H1 (cell line): ENCODE results near the gene ELOVL6. TPM values are rescaled to one million over a fixed set of nuclear protein-coding genes. Genes with fewer than 3 reads are reported as not detected.

Source experiments
- ATF2 ChIP-seq: IDR thresholded peaks from 2 replicates; pipeline ENCODE4 v1.6.1; 2012; ENCODE audit warnings: low read length, inconsistent platforms
- EZH2 ChIP-seq: fragments of 200-600 bp; sonication (generic); IDR thresholded peaks from 2 replicates; pipeline ENCODE4 v1.7.1; 2012; ENCODE audit warnings: low read depth, mild to moderate bottlenecking, moderate library complexity, low read length, inconsistent platforms; ENCODE audit not compliant: severe bottlenecking
- PHF8 ChIP-seq: fragments of 200-600 bp; sonication (generic); conservative IDR thresholded peaks from 2 replicates; pipeline ENCODE4 v1.7.1; 2012; ENCODE audit warnings: low read depth, mild to moderate bottlenecking, inconsistent platforms, low read length, moderate library complexity
- RXRA ChIP-seq: IDR thresholded peaks from 2 replicates; pipeline ENCODE4 v1.6.1; 2011; ENCODE audit warnings: low read depth, mild to moderate bottlenecking, low read length, moderate library complexity; ENCODE audit not compliant: insufficient read depth
- SP1 ChIP-seq: IDR thresholded peaks from 2 replicates; pipeline ENCODE4 v1.6.1; 2011; ENCODE audit warnings: low read depth, low read length
- polyA plus RNA-seq, 7 experiments: library from polyadenylated mRNA; depleted of rRNA in 3 of 7; stranded (reverse) in 5 of 7; unstranded in 2 of 7; fragments of >200 nt in 5 of 7; fragments of 200-250 nt in 2 of 7; gene quantifications; 1 replicate in 5 of 7; 2 replicates in 1 of 7; 4 replicates in 1 of 7; pipeline versions ENCODE4 v1.2.1 to v1.2.3, GENCODE V29; 2011 to 2013; ENCODE audit warnings: missing spikeins in 2 of 7, mixed read lengths in 2 of 7
- total RNA-seq: library from RNA; stranded (reverse); fragmentation: NEBNext Ultra II Directional; extraction: Animal tissue kit (Norgen Biotek cat#: 25700); gene quantifications from 2 replicates; pipeline ENCODE4 v1.2.1, GENCODE V29; 2021

Gene ELOVL6
- total and polyA plus RNA-seq, 2 of the 8 experiments (the other 6 are each of a cell fraction or from before 2014, with no cell fraction given) = 27.8 to 86.6 TPM

- TF ChIP-seq PHF8 (no peak), EZH2 (no peak), RXRA (no peak), SP1 (no peak), ATF2 (no peak)
- TF ChIP-seq, all 59 proteins: peak for 0
Measured at GRCh38 chr4:110135523-110135922, 62.9 kb downstream of the ELOVL6 start (continued).
